H9 (cell line): ENCODE results near the gene ANKRD13D. TPM values are rescaled to one million over a fixed set of nuclear protein-coding genes. Genes with fewer than 3 reads are reported as not detected.

Source experiments
- DNase-seq: peaks from one replicate; pipeline ENCODE4 v3.0.0-alpha.2; 2017
- H2AFZ ChIP-seq: one replicate; pipeline ENCODE4 v1.6.1; 2013; ENCODE audit warnings: mild to moderate bottlenecking, low read length, control low read depth, moderate library complexity
- H2AK5ac ChIP-seq: 2 replicates; pipeline ENCODE4 v1.6.1; 2013; ENCODE audit warnings: low read length, control low read depth, mixed read lengths; ENCODE audit not compliant: insufficient read length
- H2BK120ac ChIP-seq: one replicate; pipeline ENCODE4 v1.6.1; 2013; ENCODE audit warnings: low read depth, mild to moderate bottlenecking, low read length, control low read depth, inconsistent platforms; ENCODE audit not compliant: poor library complexity, severe bottlenecking
- H2BK12ac ChIP-seq: 2 replicates; pipeline ENCODE4 v1.6.1; 2013; ENCODE audit warnings: low read length, control low read depth, mixed read lengths, low read depth; ENCODE audit not compliant: insufficient read length
- H2BK15ac ChIP-seq: 2 replicates; pipeline ENCODE4 v1.6.1; 2013; ENCODE audit warnings: low read depth, low read length, control low read depth
- H2BK20ac ChIP-seq: one replicate; pipeline ENCODE4 v1.6.1; 2013; ENCODE audit warnings: low read depth, mild to moderate bottlenecking, low read length, control low read depth, inconsistent platforms; ENCODE audit not compliant: poor library complexity, severe bottlenecking
- H2BK5ac ChIP-seq: 2 replicates; pipeline ENCODE4 v1.6.1; 2013; ENCODE audit warnings: low read length, control low read depth, mixed read lengths; ENCODE audit not compliant: insufficient read length
- H3K14ac ChIP-seq: 2 replicates; pipeline ENCODE4 v1.6.1; 2013; ENCODE audit warnings: low read length, control low read depth; ENCODE audit not compliant: insufficient read depth
- H3K18ac ChIP-seq: 2 replicates; pipeline ENCODE4 v1.6.1; 2013; ENCODE audit warnings: low read depth, mild to moderate bottlenecking, mixed read lengths, low read length, control low read depth; ENCODE audit not compliant: insufficient read length
- H3K23ac ChIP-seq: 2 replicates; pipeline ENCODE4 v1.6.1; 2013; ENCODE audit warnings: low read length, control low read depth, mixed read lengths, low read depth; ENCODE audit not compliant: insufficient read length
- H3K23me2 ChIP-seq: 2 replicates; pipeline ENCODE4 v1.6.1; 2013; ENCODE audit warnings: low read depth, mild to moderate bottlenecking, mixed read lengths, low read length, control low read depth; ENCODE audit not compliant: insufficient read length, poor library complexity, severe bottlenecking
- H3K27ac ChIP-seq: 2 replicates; pipeline ENCODE4 v1.5.1; 2013; ENCODE audit warnings: low read length, control low read depth, mixed read lengths, low read depth; ENCODE audit not compliant: insufficient read length
- H3K27me3 ChIP-seq: 2 replicates; pipeline ENCODE4 v1.6.1; 2013; ENCODE audit warnings: low read length, control low read depth, inconsistent platforms; ENCODE audit not compliant: insufficient read depth
- H3K4ac ChIP-seq: 2 replicates; pipeline ENCODE4 v1.6.1; 2013; ENCODE audit warnings: low read depth, mild to moderate bottlenecking, control low read depth, inconsistent platforms, low read length, moderate library complexity
- H3K4me1 ChIP-seq: 2 replicates; pipeline ENCODE4 v1.6.1; 2013; ENCODE audit warnings: low read length, control low read depth, inconsistent platforms; ENCODE audit not compliant: insufficient read depth
- H3K4me2 ChIP-seq: 2 replicates; pipeline ENCODE4 v1.6.1; 2013; ENCODE audit warnings: low read length, control low read depth, mixed read lengths; ENCODE audit not compliant: insufficient read length, insufficient read depth
- H3K56ac ChIP-seq: 2 replicates; pipeline ENCODE4 v1.6.1; 2013; ENCODE audit warnings: low read depth, mild to moderate bottlenecking, mixed read lengths, low read length, control low read depth; ENCODE audit not compliant: insufficient read length
- H3K79me1 ChIP-seq: 2 replicates; pipeline ENCODE4 v1.6.1; 2013; ENCODE audit warnings: low read depth, mild to moderate bottlenecking, moderate library complexity, low read length, control low read depth, inconsistent platforms; ENCODE audit not compliant: insufficient read depth, poor library complexity, severe bottlenecking
- H3K79me2 ChIP-seq: 2 replicates; pipeline ENCODE4 v1.6.1; 2013; ENCODE audit warnings: low read length, control low read depth, inconsistent platforms; ENCODE audit not compliant: insufficient read depth
- H3K9ac ChIP-seq: 2 replicates; pipeline ENCODE4 v1.6.1; 2013; ENCODE audit warnings: low read length, control low read depth, mixed read lengths; ENCODE audit not compliant: insufficient read length; ENCODE audit errors: extremely low read depth
- H3K9me3 ChIP-seq: one replicate; pipeline ENCODE4 v1.6.1; 2013; ENCODE audit warnings: low read depth, low read length, inconsistent platforms; ENCODE audit not compliant: control insufficient read depth
- H3T11ph ChIP-seq: one replicate; pipeline ENCODE4 v1.6.1; 2013; ENCODE audit warnings: mild to moderate bottlenecking, low read length, control low read depth, inconsistent platforms
- H4K20me1 ChIP-seq: one replicate; pipeline ENCODE4 v1.6.1; 2013; ENCODE audit not compliant: control insufficient read depth, insufficient read length, insufficient read depth
- H4K5ac ChIP-seq: 2 replicates; pipeline ENCODE4 v1.6.1; 2013; ENCODE audit warnings: low read depth, mild to moderate bottlenecking, mixed read lengths, low read length, control low read depth; ENCODE audit not compliant: insufficient read length
- H4K8ac ChIP-seq: replicated peaks from 2 replicates; pipeline ENCODE4 v1.6.1; 2013; ENCODE audit warnings: low read length, control low read depth, mixed read lengths, low read depth; ENCODE audit not compliant: insufficient read length
- H4K91ac ChIP-seq: 2 replicates; pipeline ENCODE4 v1.6.1; 2013; ENCODE audit warnings: low read depth, mild to moderate bottlenecking, moderate library complexity, mixed read lengths, low read length, control low read depth; ENCODE audit not compliant: insufficient read length
- H3K27ac Mint-ChIP-seq, 3 experiments: 2 replicates in 2 of 3; 3 replicates in 1 of 3; pipeline ENCODE4 v1.8.0; 2020 to 2021; ENCODE audit warnings: mixed read lengths in 3 of 3, mild to moderate bottlenecking in 1 of 3, moderate library complexity in 1 of 3
- H3K27me3 Mint-ChIP-seq: 2 replicates; pipeline ENCODE4 v1.8.0; 2021; ENCODE audit warnings: low read depth, mild to moderate bottlenecking, moderate library complexity, mixed read lengths
- H3K36me3 Mint-ChIP-seq, 3 experiments: 2 replicates in 2 of 3; 3 replicates in 1 of 3; pipeline ENCODE4 v1.8.0; 2020 to 2021; ENCODE audit warnings: low read depth in 3 of 3, mixed read lengths in 3 of 3; ENCODE audit not compliant: insufficient read depth in 1 of 3
- H3K4me1 Mint-ChIP-seq, 2 experiments: 2 replicates each; pipeline ENCODE4 v1.8.0; 2020; ENCODE audit warnings: mixed read lengths in 2 of 2
- H3K4me3 Mint-ChIP-seq, 2 experiments: 2 replicates in 1 of 2; 3 replicates in 1 of 2; pipeline ENCODE4 v1.8.0; 2020 to 2021; ENCODE audit warnings: mild to moderate bottlenecking in 2 of 2, mixed read lengths in 2 of 2, moderate library complexity in 1 of 2
- H3K9me3 Mint-ChIP-seq, 2 experiments: 2 replicates in 1 of 2; 3 replicates in 1 of 2; pipeline ENCODE4 v1.8.0; 2020; ENCODE audit warnings: mild to moderate bottlenecking in 2 of 2, mixed read lengths in 2 of 2, moderate library complexity in 1 of 2
- WGBS: extraction: QIAGEN DNeasy Blood & Tissue Kit; methylation state at CpG from one replicate; pipeline ENCODE4 v1.1.7; 2013; ENCODE audit warnings: missing lambda C conversion rate, low lambda C conversion rate, mixed read lengths; ENCODE audit not compliant: insufficient read length; ENCODE audit errors: extremely low coverage; 5-methylcytosine and 5-hydroxymethylcytosine counted together
- total RNA-seq: library from RNA; stranded (reverse); gene quantifications from 2 replicates; pipeline ENCODE4 v1.2.1, GENCODE V29; 2021
- TF ChIP-seq, protein P1 (sequence below): fragments of 200-600 bp; sonication (generic); conservative IDR thresholded peaks from 3 replicates; pipeline ENCODE4 v1.8.0; 2021; ENCODE audit warnings: antibody characterized with exemption, mild to moderate bottlenecking

Gene ANKRD13D
- total RNA-seq, 1 experiment from 2014 or later = 42.1 TPM

DNA sequence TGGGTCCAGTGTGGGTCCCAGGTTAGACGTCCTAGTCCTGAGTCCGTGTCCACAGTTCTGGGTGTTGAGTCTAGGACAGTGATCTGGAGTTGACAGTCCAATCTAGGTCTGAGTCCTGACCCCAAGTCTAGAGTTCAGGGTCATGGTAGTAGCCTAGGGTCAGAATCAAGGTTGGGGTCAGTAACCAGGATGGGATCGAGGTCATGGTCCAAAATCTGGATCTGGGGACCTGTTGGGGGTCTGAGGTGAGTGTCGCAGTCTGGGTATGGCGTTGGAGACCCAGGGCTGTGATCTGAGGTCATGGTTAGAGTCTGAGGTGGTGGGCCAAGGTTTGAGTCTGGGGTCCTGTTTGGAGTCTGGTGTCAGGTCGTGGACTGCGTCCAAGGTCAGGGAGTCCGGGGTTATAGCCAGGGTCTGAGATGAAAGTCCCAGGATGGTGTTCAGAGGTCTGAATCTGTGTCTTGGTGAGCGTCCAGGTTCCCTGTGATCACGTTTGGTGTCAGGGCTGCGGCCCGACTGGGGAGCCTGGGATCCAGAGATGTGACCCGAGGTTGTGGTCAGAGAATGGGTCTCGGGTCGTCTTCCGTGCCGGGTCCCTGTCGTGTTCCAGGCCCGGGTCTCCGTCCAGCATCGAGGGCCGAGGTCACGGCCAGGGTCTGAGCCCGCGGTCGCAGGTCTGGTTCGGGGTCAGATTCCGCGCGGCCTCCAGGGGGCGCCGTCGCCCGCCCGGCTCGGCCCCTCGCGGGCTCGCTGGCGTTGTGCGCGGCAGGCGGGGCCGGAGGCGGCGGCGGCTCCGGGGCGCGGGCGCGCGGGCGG, 23.3 kb upstream of the ANKRD13D start:
- H2AFZ ChIP-seq = no peak overlapping the region
- H2BK12ac ChIP-seq = no peak overlapping the region
- no peak overlapping the region for H3K4ac ChIP-seq
- no peaks in the 10 kb centered on the region for H3K9me3 ChIP-seq
- no peak overlapping the region for H4K91ac ChIP-seq
- H3K27ac ChIP-seq = no peak overlapping the region
- no peak overlapping the region for H2BK20ac ChIP-seq
- DNase-seq = peak; percentile 74
- Mint-ChIP-seq H3K4me1 (peaks cover 36 to 45% of the 10 kb centered on the region in 2 experiments), H3K9me3 (no peaks in the 10 kb centered on the region), H3K36me3 (peaks cover 0 to 11% (median 10%) of the 10 kb centered on the region in 3 experiments; a peak in 5 of 7 replicates), H3K27me3 (peaks cover 37% of the 10 kb centered on the region), H3K27ac (peak overlapping the region in 2 of 3 experiments; percentile 14 to 52; a peak in 2 of 7 replicates), H3K4me3 (peak overlapping the region; percentile 71 to 85)
- peaks cover 13% of the 10 kb centered on the region for H3K23me2 ChIP-seq
- WGBS = no CpG with 5 or more reads among the region's 54 CpGs
- no peak overlapping the region for H3K56ac ChIP-seq
- no peaks in the 10 kb centered on the region; the same call in 1 of the 2 replicates for H3K27me3 ChIP-seq
- no peaks in the 10 kb centered on the region for H3K79me1 ChIP-seq
- H3K4me2 ChIP-seq = no peak overlapping the region
- no peak overlapping the region for H2BK5ac ChIP-seq
- H3K23ac ChIP-seq = no peak overlapping the region
- TF ChIP-seq, protein P1, sequence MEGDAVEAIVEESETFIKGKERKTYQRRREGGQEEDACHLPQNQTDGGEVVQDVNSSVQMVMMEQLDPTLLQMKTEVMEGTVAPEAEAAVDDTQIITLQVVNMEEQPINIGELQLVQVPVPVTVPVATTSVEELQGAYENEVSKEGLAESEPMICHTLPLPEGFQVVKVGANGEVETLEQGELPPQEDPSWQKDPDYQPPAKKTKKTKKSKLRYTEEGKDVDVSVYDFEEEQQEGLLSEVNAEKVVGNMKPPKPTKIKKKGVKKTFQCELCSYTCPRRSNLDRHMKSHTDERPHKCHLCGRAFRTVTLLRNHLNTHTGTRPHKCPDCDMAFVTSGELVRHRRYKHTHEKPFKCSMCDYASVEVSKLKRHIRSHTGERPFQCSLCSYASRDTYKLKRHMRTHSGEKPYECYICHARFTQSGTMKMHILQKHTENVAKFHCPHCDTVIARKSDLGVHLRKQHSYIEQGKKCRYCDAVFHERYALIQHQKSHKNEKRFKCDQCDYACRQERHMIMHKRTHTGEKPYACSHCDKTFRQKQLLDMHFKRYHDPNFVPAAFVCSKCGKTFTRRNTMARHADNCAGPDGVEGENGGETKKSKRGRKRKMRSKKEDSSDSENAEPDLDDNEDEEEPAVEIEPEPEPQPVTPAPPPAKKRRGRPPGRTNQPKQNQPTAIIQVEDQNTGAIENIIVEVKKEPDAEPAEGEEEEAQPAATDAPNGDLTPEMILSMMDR = peak; percentile 69
- H4K20me1 ChIP-seq = peaks cover 3% of the 10 kb centered on the region
- peak overlapping the region; percentile 62; the same call in 1 of the 2 replicates for H3K14ac ChIP-seq
- H2BK15ac ChIP-seq = no peak overlapping the region
- H3K9ac ChIP-seq = no peak overlapping the region
- H2BK120ac ChIP-seq = no peak overlapping the region
- H3K79me2 ChIP-seq = peaks cover 5% of the 10 kb centered on the region; the same call in 1 of the 2 replicates
- H3K18ac ChIP-seq = no peak overlapping the region
- no peak overlapping the region for H3T11ph ChIP-seq
- no peak overlapping the region for H4K5ac ChIP-seq
- H2AK5ac ChIP-seq = no peak overlapping the region
- peaks cover 7% of the 10 kb centered on the region; the same call in 1 of the 2 replicates for H3K4me1 ChIP-seq
- H4K8ac ChIP-seq = no peak overlapping the region
